GM23248 (cell line): ENCODE measurements around the gene SPTLC2.
"Not testable (repeated sequence)": the region's sequence is repeated elsewhere in the genome, so short reads cannot be mapped to it uniquely, and the experiment has no call there.

ENCODE experiments used
- EZH2 ChIP-seq: fragments of 200-600 bp; sonication (generic); IDR thresholded peaks from 2 replicates; pipeline ENCODE4 v1.6.1; 2018; ENCODE audit warnings: antibody characterized with exemption, mild to moderate bottlenecking; ENCODE audit not compliant: insufficient read depth, poor library complexity, severe bottlenecking
- EZH2phosphoT487 ChIP-seq: fragments of 200-600 bp; sonication (generic); IDR thresholded peaks from 2 replicates; pipeline ENCODE4 v1.6.1; 2018; ENCODE audit warnings: antibody characterized with exemption, moderate library complexity, mild to moderate bottlenecking, low read depth; ENCODE audit not compliant: insufficient read depth

GRCh38 chr14:77545171-77545570, 71.3 kb downstream of the SPTLC2 start:
- TF ChIP-seq EZH2, EZH2phosphoT487: not testable (repeated sequence)
